Prostate gland (tissue), 2 donors: ENCODE data around the gene FCSK. TPM values are rescaled to one million over a fixed set of nuclear protein-coding genes. Genes with fewer than 3 reads are reported as not detected.
A peak's percentile ranks its signal among the peaks of the same experiment; 100 is the strongest.

ENCODE experiments used
- DNase-seq: peaks from one replicate; pipeline ENCODE4 v3.0.0-alpha.2; 2019; ENCODE audit warnings: low spot score
- H3K27ac ChIP-seq, 2 donors: fragments of 200-600 bp; sonication (generic); 2 replicates each; pipeline ENCODE4 v1.5.1; 2017 to 2019
- H3K27me3 ChIP-seq: fragments of 200-600 bp; sonication (generic); replicated peaks from 2 replicates; pipeline ENCODE4 v1.5.1; 2019; ENCODE audit not compliant: insufficient read depth
- H3K36me3 ChIP-seq, 2 donors: fragments of 200-600 bp; sonication (generic); 1 replicate in 1 of 2; 2 replicates in 1 of 2; pipeline versions ENCODE4 v1.5.1 to v1.8.1; 2017 to 2019
- H3K4me1 ChIP-seq: fragments of 200-600 bp; sonication (generic); replicated peaks from 2 replicates; pipeline ENCODE4 v1.5.1; 2019
- H3K4me3 ChIP-seq, 2 donors: fragments of 200-600 bp; sonication (generic); 2 replicates each; pipeline ENCODE4 v1.5.1; 2017 to 2019
- H3K9me3 ChIP-seq: fragments of 200-600 bp; sonication (generic); 2 replicates; pipeline ENCODE4 v1.5.1; 2017
- POLR2A ChIP-seq: fragments of 450-650 bp; IDR thresholded peaks from one replicate; pipeline ENCODE4 v1.6.1; 2016; ENCODE audit warnings: antibody characterized with exemption, mild to moderate bottlenecking
- POLR2AphosphoS5 ChIP-seq: sonication (generic); formaldehyde crosslinking; IDR thresholded peaks from one replicate; pipeline ENCODE4 v1.6.1; 2017; ENCODE audit warnings: antibody characterized with exemption
- WGBS: methylation state at CpG from one replicate; pipeline ENCODE4 v1.1.5; 2018; 5-methylcytosine and 5-hydroxymethylcytosine counted together
- intact Hi-C: fragments of 100-400 bp; cut with DNase I; formaldehyde crosslinking; loops from one replicate; pipeline ENCODE4 v1.14.2; 2022
- total RNA-seq, 2 donors: library from RNA; depleted of rRNA; stranded (reverse); fragments of >200 nt; gene quantifications; one replicate each; pipeline ENCODE4 v1.1.0, GENCODE V29; 2016
- TF ChIP-seq, protein P1 (sequence below), 4 experiments: fragments of 200-600 bp in 2 of 4; fragments of 450-650 bp in 2 of 4; sonication (generic) in 2 of 4; IDR thresholded peaks; 1 replicate in 3 of 4; 2 replicates in 1 of 4; pipeline ENCODE4 v1.5.1; 2016 to 2019; ENCODE audit warnings: antibody characterized with exemption in 4 of 4, mild to moderate bottlenecking in 2 of 4, moderate library complexity in 2 of 4

Gene FCSK
- total RNA-seq, 2 donors from 2014 or later = 23.0 to 33.1 TPM

GRCh38 chr16:70432723-70433457 is 21.5 kb upstream of the FCSK start:
- H3K4me3 ChIP-seq = no peak overlapping the region
- H3K9me3 ChIP-seq = no peaks in the 10 kb centered on the region
- H3K4me1 ChIP-seq = peaks cover 3% of the 10 kb centered on the region
- no peaks in the 10 kb centered on the region for H3K36me3 ChIP-seq
- intact Hi-C loops = no loop called here
- TF ChIP-seq, protein P1, sequence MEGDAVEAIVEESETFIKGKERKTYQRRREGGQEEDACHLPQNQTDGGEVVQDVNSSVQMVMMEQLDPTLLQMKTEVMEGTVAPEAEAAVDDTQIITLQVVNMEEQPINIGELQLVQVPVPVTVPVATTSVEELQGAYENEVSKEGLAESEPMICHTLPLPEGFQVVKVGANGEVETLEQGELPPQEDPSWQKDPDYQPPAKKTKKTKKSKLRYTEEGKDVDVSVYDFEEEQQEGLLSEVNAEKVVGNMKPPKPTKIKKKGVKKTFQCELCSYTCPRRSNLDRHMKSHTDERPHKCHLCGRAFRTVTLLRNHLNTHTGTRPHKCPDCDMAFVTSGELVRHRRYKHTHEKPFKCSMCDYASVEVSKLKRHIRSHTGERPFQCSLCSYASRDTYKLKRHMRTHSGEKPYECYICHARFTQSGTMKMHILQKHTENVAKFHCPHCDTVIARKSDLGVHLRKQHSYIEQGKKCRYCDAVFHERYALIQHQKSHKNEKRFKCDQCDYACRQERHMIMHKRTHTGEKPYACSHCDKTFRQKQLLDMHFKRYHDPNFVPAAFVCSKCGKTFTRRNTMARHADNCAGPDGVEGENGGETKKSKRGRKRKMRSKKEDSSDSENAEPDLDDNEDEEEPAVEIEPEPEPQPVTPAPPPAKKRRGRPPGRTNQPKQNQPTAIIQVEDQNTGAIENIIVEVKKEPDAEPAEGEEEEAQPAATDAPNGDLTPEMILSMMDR (IDR thresholded peaks at IDR 0.05) = no peak
- no peak for TF ChIP-seq POLR2AphosphoS5
- no peak for TF ChIP-seq POLR2A
- 34% methylated on average over 12 of the region's 12 CpGs for WGBS
- no peaks in the 10 kb centered on the region for H3K27me3 ChIP-seq
- H3K27ac ChIP-seq = peak overlapping the region in 1 of 2 donors; percentile 1
- DNase-seq = no peak

DNA sequence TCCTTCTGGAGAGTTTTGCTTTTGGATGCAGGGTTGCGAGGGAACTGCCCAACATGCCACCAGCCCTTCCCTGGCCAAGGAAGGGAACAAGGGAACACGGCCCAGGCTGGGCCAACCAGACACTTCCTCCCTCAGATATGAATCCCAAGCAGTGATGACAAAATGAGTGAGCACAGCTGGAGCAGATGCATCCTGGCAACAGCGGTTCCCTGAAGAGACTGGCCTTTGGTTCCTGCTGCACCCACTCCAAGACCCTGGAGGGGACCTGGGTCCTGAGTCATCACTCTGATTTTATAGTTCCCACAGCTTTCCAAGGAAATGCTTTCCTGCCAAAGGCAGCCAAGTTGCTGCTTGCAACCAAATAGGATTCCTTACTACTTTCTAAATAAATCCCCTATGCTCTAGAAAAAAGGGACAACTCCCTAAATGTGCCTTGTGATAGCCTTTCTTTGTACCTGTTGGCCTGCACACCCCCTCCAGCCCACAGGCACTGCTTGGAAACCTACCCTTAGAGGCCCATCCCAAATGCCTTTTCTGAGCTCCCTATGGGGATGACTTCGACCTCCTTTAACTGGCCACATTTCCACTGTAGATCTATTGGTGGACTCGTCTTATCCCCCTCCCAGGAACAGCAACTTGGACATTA is 20.8 kb upstream of the FCSK start:
- intact Hi-C loops = no loop called here
- peak overlapping the region in 1 of 2 donors; percentile 1 for H3K27ac ChIP-seq
- TF ChIP-seq, protein P1 (IDR thresholded peaks at IDR 0.05) = no peak
- TF ChIP-seq POLR2AphosphoS5 (no peak), POLR2A (no peak)
- WGBS = 30% methylated on average over 5 of the region's 5 CpGs
- no peaks in the 10 kb centered on the region for H3K9me3 ChIP-seq
- H3K27me3 ChIP-seq = no peaks in the 10 kb centered on the region
- H3K4me1 ChIP-seq = peaks cover 3% of the 10 kb centered on the region
- no peaks in the 10 kb centered on the region for H3K36me3 ChIP-seq
- no peak for DNase-seq
- no peak overlapping the region for H3K4me3 ChIP-seq

- WGBS = 75% methylated on average over 6 of the region's 6 CpGs
- no peak overlapping the region for H3K27ac ChIP-seq
- intact Hi-C loops = loop anchor here (5.0 kb wide), 1 partner anchor 52 kb away; no protein-coding TSS in a partner anchor
- no peaks in the 10 kb centered on the region for H3K36me3 ChIP-seq
- peaks cover 3% of the 10 kb centered on the region for H3K4me1 ChIP-seq
- TF ChIP-seq POLR2A (no peak), POLR2AphosphoS5 (no peak)
- TF ChIP-seq, protein P1 (IDR thresholded peaks at IDR 0.05) = no peak
- no peak overlapping the region for H3K4me3 ChIP-seq
- H3K9me3 ChIP-seq = no peaks in the 10 kb centered on the region
- no peak for DNase-seq
- H3K27me3 ChIP-seq = no peaks in the 10 kb centered on the region
Observed at GRCh38 chr16:70434484-70435260, 19.7 kb upstream of the FCSK start.

DNA sequence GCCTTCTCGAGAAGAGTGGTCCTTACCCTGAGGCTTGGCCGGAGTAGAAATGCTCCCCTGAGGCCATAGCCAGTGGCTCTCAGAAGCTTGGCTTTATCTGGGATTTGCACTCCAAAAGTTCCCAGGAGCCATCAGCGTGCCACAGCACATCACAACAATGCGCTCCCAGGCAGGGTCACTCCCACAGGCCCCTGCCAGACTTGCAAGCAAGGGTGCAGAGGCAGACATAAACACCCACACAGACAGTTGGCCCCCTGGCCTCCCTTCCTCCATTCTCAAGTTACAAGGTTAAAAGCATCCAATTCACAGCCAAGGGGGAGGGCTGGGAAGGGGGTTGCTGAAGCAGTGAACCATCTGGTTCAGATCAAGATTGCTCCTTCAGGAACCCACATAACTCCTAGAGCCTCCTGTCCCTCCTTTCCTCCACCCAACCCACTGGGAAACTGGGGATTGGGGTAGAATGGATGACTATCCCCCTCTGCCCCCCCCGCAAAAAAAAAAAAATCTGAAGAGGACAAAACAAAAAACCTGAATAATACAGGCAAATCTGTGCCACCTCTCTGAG is 17.3 kb upstream of the FCSK start:
- WGBS = 24% methylated on average over 5 of the region's 5 CpGs
- Histone ChIP-seq H3K4me3 (peak overlapping the region in 1 of 2 donors; percentile 59), H3K36me3 (no peaks in the 10 kb centered on the region), H3K27me3 (no peaks in the 10 kb centered on the region), H3K4me1 (no peaks in the 10 kb centered on the region), H3K9me3 (no peaks in the 10 kb centered on the region), H3K27ac (peak overlapping the region in 1 of 2 donors; percentile 13)
- intact Hi-C loops = loop anchor here (5.0 kb wide), 1 partner anchor 55 kb away; no protein-coding TSS in a partner anchor
- TF ChIP-seq POLR2AphosphoS5 (no peak), POLR2A (no peak)
- TF ChIP-seq, protein P1 (IDR thresholded peaks at IDR 0.05) = no peak
- DNase-seq = no peak
